Measurements from ENCODE around the gene EFHC2. TPM values are rescaled to one million over a fixed set of nuclear protein-coding genes. Genes with fewer than 3 reads are reported as not detected.

Gene EFHC2
- total RNA-seq, 1 experiment from 2014 or later: 1.1 TPM

GRCh38 chrX:44274096-44274495 lies 69.4 kb downstream of the EFHC2 start:
- H3K27me3 ChIP-seq (ENCODE audit: insufficient read depth, low read length): no peaks in the 10 kb centered on the region
- H2AK5ac ChIP-seq (ENCODE audit: insufficient read length, low read length): no peak overlapping the region
- no peak overlapping the region for H2AFZ ChIP-seq (ENCODE audit: low read length)
- no peak overlapping the region for H2BK5ac ChIP-seq (ENCODE audit: insufficient read length, low read length)
- no peak overlapping the region for H4K8ac ChIP-seq (replicated peaks; ENCODE audit: insufficient read length, low read depth, low read length)
- H3K79me2 ChIP-seq (ENCODE audit: insufficient read depth, low read length): 0 out of 2 replicates have a peak, but pooled peaks cover 1% of the 10 kb centered on the region
- H3K27ac ChIP-seq (ENCODE audit: insufficient read length, low read depth, low read length): no peak overlapping the region
- no peak overlapping the region for H4K5ac ChIP-seq (ENCODE audit: insufficient read length, low read depth, low read length)
- Mint-ChIP-seq H3K36me3 (ENCODE audit: insufficient read depth in 1 of 3, low read depth in 3 of 3) (peaks cover 0 to 5% (median 0%) of the 10 kb centered on the region in 3 experiments; a peak in 3 of 7 replicates), H3K4me1 (0 out of 4 replicates have a peak, but pooled peaks cover 0 to 4% of the 10 kb centered on the region in 2 experiments), H3K27ac (no peak overlapping the region), H3K9me3 (peaks cover 53 to 62% of the 10 kb centered on the region in 2 experiments), H3K27me3 (ENCODE audit: low read depth) (no peaks in the 10 kb centered on the region; the same call in 1 of the 2 replicates), H3K4me3 (no peak overlapping the region)
- DNase-seq: no peak
- H3T11ph ChIP-seq (ENCODE audit: low read length): no peak overlapping the region
- no peak for TF ChIP-seq CTCF (conservative IDR thresholded peaks at IDR 0.05)
- no peaks in the 10 kb centered on the region for H3K79me1 ChIP-seq (ENCODE audit: insufficient read depth, low read depth, low read length, poor library complexity, severe bottlenecking)
- H4K91ac ChIP-seq (ENCODE audit: insufficient read length, low read depth, low read length): no peak overlapping the region
- no peaks in the 10 kb centered on the region for H3K23me2 ChIP-seq (ENCODE audit: insufficient read length, low read depth, low read length, poor library complexity, severe bottlenecking)
- H3K4ac ChIP-seq (ENCODE audit: low read depth, low read length): no peak overlapping the region
- no peaks in the 10 kb centered on the region for H4K20me1 ChIP-seq (ENCODE audit: control insufficient read depth, insufficient read depth, insufficient read length)
- H3K4me1 ChIP-seq (ENCODE audit: insufficient read depth, low read length): no peaks in the 10 kb centered on the region
- no peak overlapping the region for H3K14ac ChIP-seq (ENCODE audit: insufficient read depth, low read length)
- H2BK15ac ChIP-seq (ENCODE audit: low read depth, low read length): no peak overlapping the region
- H3K9ac ChIP-seq (ENCODE audit: extremely low read depth, insufficient read length, low read length): no peak overlapping the region
- peaks cover 34% of the 10 kb centered on the region for H3K9me3 ChIP-seq (ENCODE audit: control insufficient read depth, low read depth, low read length)
- H2BK20ac ChIP-seq (ENCODE audit: low read depth, low read length, poor library complexity, severe bottlenecking): no peak overlapping the region
- no peak overlapping the region for H3K23ac ChIP-seq (ENCODE audit: insufficient read length, low read depth, low read length)
- H3K18ac ChIP-seq (ENCODE audit: insufficient read length, low read depth, low read length): no peak overlapping the region
- no peak overlapping the region for H2BK12ac ChIP-seq (ENCODE audit: insufficient read length, low read depth, low read length)
- no peak overlapping the region for H3K4me2 ChIP-seq (ENCODE audit: insufficient read depth, insufficient read length, low read length)
- no peak overlapping the region for H2BK120ac ChIP-seq (ENCODE audit: low read depth, low read length, poor library complexity, severe bottlenecking)
- no peak overlapping the region for H3K56ac ChIP-seq (ENCODE audit: insufficient read length, low read depth, low read length)
